ENCODE results near the gene SOX18. TPM values are rescaled to one million over a fixed set of nuclear protein-coding genes. Genes with fewer than 3 reads are reported as not detected.

SOX18 gene
- total RNA-seq, 4 donors from 2014 or later: 1.1 to 7.3 (median 4.3) TPM

GRCh38 chr20:64044484-64045247, 4.8 kb downstream of the SOX18 start:
- WGBS, 2 donors: 43 to 49% methylated on average over 14 of the region's 14 CpGs
- intact Hi-C loops (cut with DNase I; ENCODE audit: low total_unique reads): no loop called here
- H3K4me3 ChIP-seq (ENCODE audit: low read depth, poor library complexity, severe bottlenecking): no peak overlapping the region
- TF ChIP-seq, protein P1, sequence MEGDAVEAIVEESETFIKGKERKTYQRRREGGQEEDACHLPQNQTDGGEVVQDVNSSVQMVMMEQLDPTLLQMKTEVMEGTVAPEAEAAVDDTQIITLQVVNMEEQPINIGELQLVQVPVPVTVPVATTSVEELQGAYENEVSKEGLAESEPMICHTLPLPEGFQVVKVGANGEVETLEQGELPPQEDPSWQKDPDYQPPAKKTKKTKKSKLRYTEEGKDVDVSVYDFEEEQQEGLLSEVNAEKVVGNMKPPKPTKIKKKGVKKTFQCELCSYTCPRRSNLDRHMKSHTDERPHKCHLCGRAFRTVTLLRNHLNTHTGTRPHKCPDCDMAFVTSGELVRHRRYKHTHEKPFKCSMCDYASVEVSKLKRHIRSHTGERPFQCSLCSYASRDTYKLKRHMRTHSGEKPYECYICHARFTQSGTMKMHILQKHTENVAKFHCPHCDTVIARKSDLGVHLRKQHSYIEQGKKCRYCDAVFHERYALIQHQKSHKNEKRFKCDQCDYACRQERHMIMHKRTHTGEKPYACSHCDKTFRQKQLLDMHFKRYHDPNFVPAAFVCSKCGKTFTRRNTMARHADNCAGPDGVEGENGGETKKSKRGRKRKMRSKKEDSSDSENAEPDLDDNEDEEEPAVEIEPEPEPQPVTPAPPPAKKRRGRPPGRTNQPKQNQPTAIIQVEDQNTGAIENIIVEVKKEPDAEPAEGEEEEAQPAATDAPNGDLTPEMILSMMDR (IDR thresholded peaks at IDR 0.05): no peak
- no peak for TF ChIP-seq POLR2A (IDR thresholded peaks at IDR 0.05)
- no peak for DNase-seq (ENCODE audit: low spot score in 2 of 2)

- TF ChIP-seq, protein P1 (IDR thresholded peaks at IDR 0.05): no peak
- no peak for TF ChIP-seq POLR2A (IDR thresholded peaks at IDR 0.05)
- WGBS, 2 donors: 87% methylated on average over 9 of the region's 9 CpGs
These were observed 5.7 kb downstream of the SOX18 start for GRCh38 chr20:64043768-64044167.

DNA sequence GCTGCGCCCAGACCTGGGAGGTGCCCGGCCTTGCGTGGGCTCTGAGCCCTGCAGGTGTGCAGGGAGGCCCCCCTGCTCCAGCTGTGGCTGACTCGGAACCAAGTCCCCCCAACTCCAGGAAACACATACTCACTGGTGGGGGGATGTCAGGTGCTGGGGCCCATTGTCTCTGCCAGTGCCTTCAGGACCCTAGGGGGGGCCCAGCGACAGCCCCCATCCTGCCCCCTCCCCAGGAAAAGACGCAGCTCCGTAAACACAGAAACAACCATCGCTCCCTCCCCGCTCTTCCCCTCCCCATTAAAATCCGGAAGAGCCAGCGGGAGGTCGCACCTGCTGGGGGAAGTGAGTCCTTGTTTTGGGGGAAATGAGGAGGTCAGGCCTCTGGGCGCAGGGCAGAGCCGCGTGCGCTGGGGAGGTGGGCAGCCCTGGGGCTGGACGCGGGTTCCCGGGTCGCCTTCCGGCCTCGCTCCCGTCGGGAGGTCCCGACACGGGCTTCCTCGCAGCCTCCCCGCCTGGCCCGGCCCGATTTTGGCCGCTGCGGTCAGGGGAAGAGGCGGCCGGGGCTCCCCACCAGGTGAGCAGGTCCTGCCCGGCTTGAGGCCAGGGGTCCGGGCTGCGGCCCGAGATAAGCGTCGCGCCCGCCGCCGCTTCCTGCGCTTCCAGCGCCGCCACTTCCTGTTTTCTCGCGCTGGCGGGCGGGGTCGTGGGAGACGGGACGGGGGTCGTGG, 7.2 kb downstream of the SOX18 start:
- 10 to 29% methylated on average over 11 to 26 of the region's 55 CpGs for WGBS, 2 donors
- intact Hi-C loops (cut with DNase I; ENCODE audit: low total_unique reads): no loop called here
- peak overlapping the region; percentile 5 for H3K4me3 ChIP-seq (ENCODE audit: low read depth, poor library complexity, severe bottlenecking)
- no peak for TF ChIP-seq POLR2A (IDR thresholded peaks at IDR 0.05)
- TF ChIP-seq, protein P1 (IDR thresholded peaks at IDR 0.05): no peak
- DNase-seq (ENCODE audit: low spot score in 2 of 2): no peak

More at GRCh38 chr20:64043768-64044167, 5.7 kb downstream of the SOX18 start:
- no peak for DNase-seq (ENCODE audit: low spot score in 2 of 2)
- H3K4me3 ChIP-seq (ENCODE audit: low read depth, poor library complexity, severe bottlenecking): no peak overlapping the region
- intact Hi-C loops (cut with DNase I; ENCODE audit: low total_unique reads): no loop called here

DNA sequence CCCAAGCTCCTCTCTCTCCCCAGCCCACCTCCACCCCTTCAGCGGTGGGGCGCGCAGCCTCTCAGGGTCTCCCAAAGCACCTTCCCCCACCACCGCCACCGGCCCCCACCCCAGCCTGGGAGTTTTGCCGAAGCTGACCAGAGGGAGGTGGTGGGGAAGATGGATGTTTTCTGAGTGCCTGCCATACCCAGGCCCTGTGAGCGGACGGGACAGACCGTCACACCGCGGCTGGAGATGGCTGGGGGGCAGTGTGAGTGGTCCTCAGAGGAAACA, 7.7 kb downstream of the SOX18 start:
- 36 to 45% methylated on average over 11 of the region's 11 CpGs for WGBS, 2 donors
- intact Hi-C loops (cut with DNase I; ENCODE audit: low total_unique reads): no loop called here
- no peak for DNase-seq (ENCODE audit: low spot score in 2 of 2)
- TF ChIP-seq, protein P1 (IDR thresholded peaks at IDR 0.05): no peak
- no peak for TF ChIP-seq POLR2A (IDR thresholded peaks at IDR 0.05)
- H3K4me3 ChIP-seq (ENCODE audit: low read depth, poor library complexity, severe bottlenecking): no peak overlapping the region

DNA sequence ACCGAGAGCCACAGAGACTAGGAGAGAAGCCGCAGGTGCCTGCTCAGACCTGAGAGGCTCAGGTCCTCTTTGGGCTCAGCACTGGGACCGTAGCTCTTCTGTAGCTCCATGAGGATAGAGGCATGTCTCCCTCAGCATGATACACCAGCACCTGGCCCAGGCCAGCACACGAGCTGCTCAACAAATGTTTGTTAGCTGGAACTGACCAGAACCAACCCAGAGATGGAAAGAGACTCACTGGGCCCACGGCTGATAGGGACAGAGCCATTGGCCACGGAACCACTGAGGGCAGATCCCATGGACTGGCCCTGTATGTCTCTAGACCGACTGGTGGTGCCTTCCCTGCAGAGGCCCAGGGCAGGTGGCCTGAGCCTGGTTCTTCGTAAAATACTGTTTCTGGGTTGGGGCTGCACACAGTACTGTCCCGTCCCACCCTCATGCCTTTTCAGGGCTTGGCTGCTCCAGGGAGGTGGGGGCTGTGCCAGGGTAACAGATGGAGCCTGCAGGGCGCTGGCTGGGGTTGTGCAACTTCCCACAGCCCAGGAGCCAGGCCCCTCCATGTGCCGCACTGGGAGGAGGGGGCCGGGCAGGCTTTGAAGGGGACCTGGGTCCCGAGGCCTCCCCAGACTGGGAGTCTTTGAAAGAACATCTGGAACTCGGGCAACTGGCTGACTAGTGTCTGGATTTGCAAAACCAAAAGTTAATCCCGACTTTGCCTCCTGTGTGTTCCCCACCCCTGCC, 8.2 kb downstream of the SOX18 start:
- 45 to 55% methylated on average over 14 to 15 of the region's 15 CpGs for WGBS, 2 donors
- TF ChIP-seq, protein P1 (IDR thresholded peaks at IDR 0.05): no peak
- no peak for TF ChIP-seq POLR2A (IDR thresholded peaks at IDR 0.05)
- H3K4me3 ChIP-seq (ENCODE audit: low read depth, poor library complexity, severe bottlenecking): no peak overlapping the region
- intact Hi-C loops (cut with DNase I; ENCODE audit: low total_unique reads): no loop called here
- DNase-seq (ENCODE audit: low spot score in 2 of 2): no peak

Measured in lower leg skin (tissue), 4 donors.